Measurements from ENCODE around the gene IL37.

Gene IL37

GRCh38 chr2:112947374-112947773 lies 36.4 kb downstream of the IL37 start:
- no peak overlapping the region for H3K27ac ChIP-seq

GRCh38 chr2:112949456-112949855 lies 38.5 kb downstream of the IL37 start:
- no peak overlapping the region for H3K4me3 ChIP-seq

More at GRCh38 chr2:112947374-112947773, 36.4 kb downstream of the IL37 start:
- H3K4me3 ChIP-seq: no peak overlapping the region

GRCh38 chr2:112954364-112954763 lies 43.4 kb downstream of the IL37 start:
- Histone ChIP-seq H3K4me3 (no peak overlapping the region), H3K27ac (no peak overlapping the region)

More at GRCh38 chr2:112949456-112949855, 38.5 kb downstream of the IL37 start:
- no peak overlapping the region for H3K27ac ChIP-seq

- Histone ChIP-seq H3K27ac (no peak overlapping the region), H3K4me3 (no peak overlapping the region)
Measured at GRCh38 chr2:112957511-112957910, 46.5 kb downstream of the IL37 start.

GRCh38 chr2:112958428-112959108 lies 47.6 kb downstream of the IL37 start:
- Histone ChIP-seq H3K4me3 (no peak overlapping the region), H3K27ac (no peak overlapping the region)

- Histone ChIP-seq H3K27ac (no peak overlapping the region), H3K4me3 (no peak overlapping the region)
Measured at GRCh38 chr2:112959109-112959812, 48.3 kb downstream of the IL37 start.

- Histone ChIP-seq H3K4me3 (no peak overlapping the region), H3K27ac (no peak overlapping the region)
Measured at GRCh38 chr2:112960230-112960825, 49.4 kb downstream of the IL37 start.

GRCh38 chr2:112962308-112963175 lies 51.6 kb downstream of the IL37 start:
- Histone ChIP-seq H3K27ac (no peak overlapping the region), H3K4me3 (no peak overlapping the region)

GRCh38 chr2:112967023-112967422 lies 56.1 kb downstream of the IL37 start:
- no peak overlapping the region for H3K4me3 ChIP-seq
- H3K27ac ChIP-seq: no peak overlapping the region

Data from skin epidermis (tissue), 12 donors.